Activated CD8-positive, alpha-beta T cell treated with anti-CD3 and anti-CD28 coated beads for 36 hours (primary cell): Measurements from ENCODE around the gene PIGQ. TPM values are rescaled to one million over a fixed set of nuclear protein-coding genes. Genes with fewer than 3 reads are reported as not detected.

ENCODE experiments used
- ATAC-seq: fragments of 200-7000 bp; cut with Tn5 transposase; one replicate; pipeline ENCODE4 v1.10.0; 2021; ENCODE audit warnings: mild to moderate bottlenecking, moderate library complexity
- CTCF ChIA-PET: fragments of 350-600 bp; sonication (Branson Sonifier 250); formaldehyde crosslinking; loops from one replicate; lab custom pipeline; 2021; ENCODE audit warnings: antibody characterized with exemption; lab: Charles Lee
- POLR2A ChIA-PET: fragments of 350-600 bp; sonication (Branson Sonifier 250); formaldehyde crosslinking; loops from one replicate; lab custom pipeline; 2021; ENCODE audit warnings: antibody characterized with exemption; lab: Charles Lee
- DNase-seq: peaks from one replicate; pipeline ENCODE4 v3.0.0-alpha.2; 2020
- H3K27ac Mint-ChIP-seq: one replicate; pipeline ENCODE4 v1.8.0; 2021; ENCODE audit warnings: mild to moderate bottlenecking, mixed read lengths
- H3K27me3 Mint-ChIP-seq: one replicate; pipeline ENCODE4 v1.8.0; 2021; ENCODE audit warnings: mixed read lengths
- H3K36me3 Mint-ChIP-seq: one replicate; pipeline ENCODE4 v1.8.0; 2021; ENCODE audit warnings: low read depth, mixed read lengths
- H3K4me1 Mint-ChIP-seq: one replicate; pipeline ENCODE4 v1.8.0; 2021; ENCODE audit warnings: low read depth, mixed read lengths
- H3K4me3 Mint-ChIP-seq: one replicate; pipeline ENCODE4 v1.8.0; 2021; ENCODE audit warnings: mild to moderate bottlenecking, moderate library complexity, mixed read lengths
- H3K9me3 Mint-ChIP-seq: one replicate; pipeline ENCODE4 v1.8.0; 2021; ENCODE audit warnings: mixed read lengths
- CTCF ChIP-seq: fragments of 200-600 bp; IDR thresholded peaks from one replicate; pipeline ENCODE4 v1.8.0; 2022; ENCODE audit warnings: antibody characterized with exemption, mild to moderate bottlenecking
- intact Hi-C: fragments of 100-400 bp; cut with micrococcal nuclease; formaldehyde crosslinking; loops from one replicate; pipeline ENCODE4 v1.10.0; 2022
- total RNA-seq, 2 experiments: library from RNA; stranded (reverse); gene quantifications; one replicate each; pipeline ENCODE4 v1.2.3, GENCODE V29; 2021

Gene PIGQ
- total RNA-seq, 2 experiments from 2014 or later, result 18.5 to 18.6 TPM

- ChIA-PET CTCF (interaction anchor here (1.4 to 1.8 kb wide), 2 partner anchors 12 to 17 kb away, joined by 3 to 5 read pairs; no protein-coding TSS in a partner anchor), POLR2A (interaction anchor here (0.7 to 1.9 kb wide), 13 partner anchors 9 to 108 kb away, joined by 3 to 8 read pairs (median 4); partner anchors contain the start of genes METTL26, PIGQ and RHOT2)
- TF ChIP-seq CTCF, result no peak
- Mint-ChIP-seq H3K36me3 (peaks cover 13% of the 10 kb centered on the region), H3K27me3 (no peaks in the 10 kb centered on the region), H3K9me3 (no peaks in the 10 kb centered on the region), H3K4me1 (peaks cover 21% of the 10 kb centered on the region), H3K4me3 (peak overlapping the region; percentile 83), H3K27ac (peak overlapping the region; percentile 98)
- DNase-seq, result peak; percentile 79
- intact Hi-C loops, result loop anchor here (10.0 kb wide), 1 partner anchor 76 kb away; the partner anchor contains the start of gene RHOT2
- ATAC-seq, result peak; percentile 14
Observed at GRCh38 chr16:588639-588888, 18.8 kb downstream of the PIGQ start.

GRCh38 chr16:588889-589657 lies 19.3 kb downstream of the PIGQ start:
- POLR2A ChIA-PET, result interaction anchor here (0.6 to 1.9 kb wide), 13 partner anchors 10 to 164 kb away, joined by 3 to 8 read pairs (median 4); partner anchors contain the start of genes METTL26, PIGQ, RAB11FIP3 and RHOT2
- no peaks in the 10 kb centered on the region for H3K9me3 Mint-ChIP-seq
- no peak for TF ChIP-seq CTCF
- intact Hi-C loops, result loop anchor here (10.0 kb wide), 1 partner anchor 76 kb away; the partner anchor contains the start of gene RHOT2
- CTCF ChIA-PET, result interaction anchor here (1.4 to 1.8 kb wide), 2 partner anchors 12 to 17 kb away, joined by 3 to 5 read pairs; no protein-coding TSS in a partner anchor
- peak; percentile 98 for DNase-seq
- peak overlapping the region; percentile 83 for H3K4me3 Mint-ChIP-seq
- H3K36me3 Mint-ChIP-seq, result peaks cover 13% of the 10 kb centered on the region
- ATAC-seq, result peak; percentile 79
- no peaks in the 10 kb centered on the region for H3K27me3 Mint-ChIP-seq
- peaks cover 22% of the 10 kb centered on the region for H3K4me1 Mint-ChIP-seq
- H3K27ac Mint-ChIP-seq, result peak overlapping the region; percentile 98

- TF ChIP-seq CTCF, result no peak
- H3K9me3 Mint-ChIP-seq, result no peaks in the 10 kb centered on the region
- peaks cover 13% of the 10 kb centered on the region for H3K36me3 Mint-ChIP-seq
- POLR2A ChIA-PET, result interaction anchor here (1.5 kb wide), 1 partner anchor 47 kb away, joined by 5 read pairs; the partner anchor contains the start of gene METTL26
- DNase-seq, result peak; percentile 99
- H3K27ac Mint-ChIP-seq, result peak within 1 kb of the TSS; percentile 97
- H3K27me3 Mint-ChIP-seq, result no peaks in the 10 kb centered on the region
- CTCF ChIA-PET, result no interaction called here
- intact Hi-C loops, result loop anchor here (10.0 kb wide), 1 partner anchor 75 kb away; the partner anchor contains the start of gene RHOT2
- H3K4me1 Mint-ChIP-seq, result peaks cover 22% of the 10 kb centered on the region
- peak within 1 kb of the TSS; percentile 83 for H3K4me3 Mint-ChIP-seq
- ATAC-seq, result peak; percentile 89
Observed at GRCh38 chr16:589658-590187, 20.0 kb downstream of the PIGQ start, which contains the start of gene RAB40C. TSS of gene RAB40C (plus strand) at chr16:590066. CDS start at chr16:590292, 226 bp downstream.

- ChIA-PET CTCF (no interaction called here), POLR2A (interaction anchor here (0.8 to 1.5 kb wide), 2 partner anchors 20 to 46 kb away, joined by 3 to 5 read pairs; partner anchors contain the start of gene METTL26)
- H3K4me1 Mint-ChIP-seq, result peaks cover 22% of the 10 kb centered on the region
- no peak for ATAC-seq
- H3K9me3 Mint-ChIP-seq, result no peaks in the 10 kb centered on the region
- peak overlapping the region; percentile 63 for H3K27ac Mint-ChIP-seq
- intact Hi-C loops, result no loop called here
- TF ChIP-seq CTCF, result no peak
- DNase-seq, result peak; percentile 36
- peaks cover 13% of the 10 kb centered on the region for H3K36me3 Mint-ChIP-seq
- H3K27me3 Mint-ChIP-seq, result no peaks in the 10 kb centered on the region
- peak overlapping the region; percentile 83 for H3K4me3 Mint-ChIP-seq
Observed at GRCh38 chr16:590188-590814, 20.5 kb downstream of the PIGQ start.
